GM12878 (cell line): ENCODE results near the gene AFMID. TPM values are rescaled to one million over a fixed set of nuclear protein-coding genes. Genes with fewer than 3 reads are reported as not detected.

Experiments used
- ATF7 ChIP-seq: fragments of 450-650 bp; IDR thresholded peaks from 2 replicates; pipeline ENCODE4 v1.6.1; 2016; ENCODE audit warnings: low read depth, mild to moderate bottlenecking
- BHLHE40 ChIP-seq, 2 experiments: fragments of 450-650 bp in 1 of 2; IDR thresholded peaks; 2 replicates each; pipeline ENCODE4 v1.6.1; 2011 to 2017; ENCODE audit warnings: low read depth in 2 of 2, borderline replicate concordance in 1 of 2, improper control_type of control experiment in 1 of 2, low read length in 1 of 2, mild to moderate bottlenecking in 1 of 2
- CBFB ChIP-seq: IDR thresholded peaks from 2 replicates; pipeline ENCODE4 v1.6.1; 2016; ENCODE audit warnings: antibody characterized with exemption, low read depth
- DPF2 ChIP-seq: fragments of 450-650 bp; IDR thresholded peaks from 2 replicates; pipeline ENCODE4 v1.6.1; 2017; ENCODE audit warnings: mild to moderate bottlenecking
- ETV6 ChIP-seq, 2 experiments: fragments of 450-650 bp in 1 of 2; IDR thresholded peaks in 1 of 2; conservative IDR thresholded peaks in 1 of 2; 2 replicates each; pipeline ENCODE4 v1.6.1; 2014; ENCODE audit warnings: antibody characterized with exemption in 1 of 2, borderline replicate concordance in 1 of 2, low read depth in 1 of 2, mild to moderate bottlenecking in 1 of 2, moderate library complexity in 1 of 2
- FOXK2 ChIP-seq: fragments of 450-650 bp; IDR thresholded peaks from 2 replicates; pipeline ENCODE4 v1.6.1; 2017; ENCODE audit warnings: mild to moderate bottlenecking, moderate library complexity
- HCFC1 ChIP-seq: fragments of 150-350 bp; IDR thresholded peaks from 2 replicates; pipeline ENCODE4 v1.6.1; 2014; ENCODE audit warnings: low read length
- HSF1 ChIP-seq: fragments of 150-350 bp; IDR thresholded peaks from 2 replicates; pipeline ENCODE4 v1.6.1; 2014; ENCODE audit warnings: mild to moderate bottlenecking, low read depth, low read length
- LARP7 ChIP-seq: fragments of 450-650 bp; IDR thresholded peaks from 2 replicates; pipeline ENCODE4 v1.6.1; 2017; ENCODE audit warnings: mild to moderate bottlenecking
- MEF2A ChIP-seq: IDR thresholded peaks from 2 replicates; pipeline ENCODE4 v1.6.1; 2011; ENCODE audit warnings: low read depth, mild to moderate bottlenecking, low read length, moderate library complexity; ENCODE audit not compliant: insufficient read depth
- MTA3 ChIP-seq: IDR thresholded peaks from 2 replicates; pipeline ENCODE4 v1.6.1; 2012; ENCODE audit warnings: low read length, inconsistent platforms, borderline replicate concordance
- NFIC ChIP-seq: IDR thresholded peaks from 2 replicates; pipeline ENCODE4 v1.6.1; 2012; ENCODE audit warnings: low read depth, mild to moderate bottlenecking, inconsistent platforms, low read length, moderate library complexity
- PBX3 ChIP-seq: IDR thresholded peaks from 2 replicates; pipeline ENCODE4 v1.6.1; 2011; ENCODE audit warnings: mild to moderate bottlenecking, low read depth, low read length, moderate library complexity; ENCODE audit not compliant: insufficient replicate concordance
- POLR2AphosphoS5 ChIP-seq: IDR thresholded peaks from 2 replicates; pipeline ENCODE4 v1.6.1; 2011; ENCODE audit warnings: mild to moderate bottlenecking, low read length, inconsistent platforms
- RAD51 ChIP-seq: fragments of 450-650 bp; IDR thresholded peaks from 2 replicates; pipeline ENCODE4 v1.6.1; 2016; ENCODE audit warnings: moderate library complexity, mild to moderate bottlenecking, inconsistent platforms
- SMARCA5 ChIP-seq: fragments of 450-650 bp; IDR thresholded peaks from 2 replicates; pipeline ENCODE4 v1.6.1; 2017; ENCODE audit warnings: mild to moderate bottlenecking
- SREBF2 ChIP-seq: IDR thresholded peaks from 2 replicates; pipeline ENCODE4 v1.6.1; 2012; ENCODE audit warnings: mild to moderate bottlenecking, low read length
- SRF ChIP-seq, 2 experiments: IDR thresholded peaks; 2 replicates each; pipeline ENCODE4 v1.6.1; 2011; ENCODE audit warnings: low read depth in 2 of 2, low read length in 2 of 2, mild to moderate bottlenecking in 1 of 2, moderate library complexity in 1 of 2
- TARDBP ChIP-seq: IDR thresholded peaks from 2 replicates; pipeline ENCODE4 v1.6.1; 2016; ENCODE audit warnings: borderline replicate concordance
- ZNF207 ChIP-seq: fragments of 450-650 bp; IDR thresholded peaks from 2 replicates; pipeline ENCODE4 v1.6.1; 2014; ENCODE audit warnings: antibody characterized with exemption, mild to moderate bottlenecking, borderline replicate concordance
- ZNF274 ChIP-seq: IDR thresholded peaks from one replicate; pipeline ENCODE4 v1.8.0; 2011; ENCODE audit not compliant: insufficient read length, insufficient read depth
- ZNF622 ChIP-seq: fragments of 450-650 bp; IDR thresholded peaks from 2 replicates; pipeline ENCODE4 v1.6.1; 2017; ENCODE audit warnings: mild to moderate bottlenecking, inconsistent platforms
- ZSCAN29 ChIP-seq: fragments of 450-650 bp; IDR thresholded peaks from 2 replicates; pipeline ENCODE4 v1.6.1; 2017; ENCODE audit warnings: mild to moderate bottlenecking, moderate library complexity
- ZZZ3 ChIP-seq: IDR thresholded peaks from 2 replicates; pipeline ENCODE4 v1.6.1; 2011; ENCODE audit warnings: low read depth; ENCODE audit not compliant: control insufficient read depth, insufficient read length
- polyA plus RNA-seq, 11 experiments: library from polyadenylated mRNA; depleted of rRNA in 4 of 11; unstranded in 6 of 11; stranded (reverse) in 5 of 11; fragments of >200 nt; fragmentation: Nextera tagmentation in 4 of 11; fragmentation: Illumina TruSeq in 1 of 11; extraction: Ambion mirVana in 4 of 11; extraction: Trizol in 1 of 11; gene quantifications; 1 replicate in 1 of 11; 2 replicates in 10 of 11; pipeline versions ENCODE4 v1.2.1 to v1.2.3, GENCODE V29; 2011 to 2016; ENCODE audit warnings: inconsistent platforms in 2 of 11, missing spikeins in 2 of 11, low read depth in 1 of 11
- total RNA-seq, 4 experiments: library from RNA; depleted of rRNA in 3 of 4; stranded (reverse); fragments of >200 nt in 3 of 4; fragmentation: Illumina TruSeq in 1 of 4; extraction: Trizol in 1 of 4; gene quantifications; 2 replicates each; pipeline versions ENCODE4 v1.2.1 to v1.2.3, GENCODE V29; 2013 to 2021
- TF ChIP-seq, protein P1 (sequence below): fragments of 150-350 bp; IDR thresholded peaks from 2 replicates; pipeline ENCODE4 v1.6.1; 2016; ENCODE audit warnings: low read depth, low read length

AFMID gene
- total and polyA plus RNA-seq, 10 of the 15 experiments (the other 5 are each of a cell fraction or from before 2014, with no cell fraction given): 36.1 to 98.8 (median 51.6) TPM

DNA sequence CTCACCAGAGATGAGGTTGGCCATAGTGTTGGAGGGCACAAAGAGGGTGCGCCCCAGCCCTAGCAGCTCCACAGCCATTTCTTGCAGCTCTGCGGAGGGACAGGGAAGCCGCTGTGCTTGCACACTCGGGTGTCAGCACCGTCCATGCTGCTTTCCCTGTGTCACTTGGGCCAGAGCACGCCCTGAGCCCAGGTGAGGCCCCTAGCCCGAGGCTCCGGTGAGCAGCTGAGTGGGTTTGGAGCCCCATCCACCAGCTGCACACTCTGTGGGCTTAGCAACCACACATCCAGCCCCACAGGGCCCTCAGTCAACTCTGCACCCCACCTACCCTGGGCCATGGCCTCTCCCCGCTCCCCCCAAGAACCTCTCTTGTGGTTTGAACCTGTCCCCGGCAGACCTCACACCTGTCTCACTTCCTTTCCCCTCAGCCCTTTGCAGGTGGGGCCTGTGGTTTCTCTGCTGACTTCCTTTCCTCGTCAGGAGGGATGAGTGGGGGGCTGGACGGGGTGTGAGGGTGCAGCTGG is 65.0 kb downstream of the AFMID start (continued):
- TF ChIP-seq, protein P1, sequence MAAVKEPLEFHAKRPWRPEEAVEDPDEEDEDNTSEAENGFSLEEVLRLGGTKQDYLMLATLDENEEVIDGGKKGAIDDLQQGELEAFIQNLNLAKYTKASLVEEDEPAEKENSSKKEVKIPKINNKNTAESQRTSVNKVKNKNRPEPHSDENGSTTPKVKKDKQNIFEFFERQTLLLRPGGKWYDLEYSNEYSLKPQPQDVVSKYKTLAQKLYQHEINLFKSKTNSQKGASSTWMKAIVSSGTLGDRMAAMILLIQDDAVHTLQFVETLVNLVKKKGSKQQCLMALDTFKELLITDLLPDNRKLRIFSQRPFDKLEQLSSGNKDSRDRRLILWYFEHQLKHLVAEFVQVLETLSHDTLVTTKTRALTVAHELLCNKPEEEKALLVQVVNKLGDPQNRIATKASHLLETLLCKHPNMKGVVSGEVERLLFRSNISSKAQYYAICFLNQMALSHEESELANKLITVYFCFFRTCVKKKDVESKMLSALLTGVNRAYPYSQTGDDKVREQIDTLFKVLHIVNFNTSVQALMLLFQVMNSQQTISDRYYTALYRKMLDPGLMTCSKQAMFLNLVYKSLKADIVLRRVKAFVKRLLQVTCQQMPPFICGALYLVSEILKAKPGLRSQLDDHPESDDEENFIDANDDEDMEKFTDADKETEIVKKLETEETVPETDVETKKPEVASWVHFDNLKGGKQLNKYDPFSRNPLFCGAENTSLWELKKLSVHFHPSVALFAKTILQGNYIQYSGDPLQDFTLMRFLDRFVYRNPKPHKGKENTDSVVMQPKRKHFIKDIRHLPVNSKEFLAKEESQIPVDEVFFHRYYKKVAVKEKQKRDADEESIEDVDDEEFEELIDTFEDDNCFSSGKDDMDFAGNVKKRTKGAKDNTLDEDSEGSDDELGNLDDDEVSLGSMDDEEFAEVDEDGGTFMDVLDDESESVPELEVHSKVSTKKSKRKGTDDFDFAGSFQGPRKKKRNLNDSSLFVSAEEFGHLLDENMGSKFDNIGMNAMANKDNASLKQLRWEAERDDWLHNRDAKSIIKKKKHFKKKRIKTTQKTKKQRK: no peak
- TF ChIP-seq POLR2AphosphoS5 (no peak), TARDBP (no peak), SMARCA5 (peak; percentile 31; the same call in 1 of the 2 replicates), ZSCAN29 (no peak), ATF7 (peak; percentile 57; the same call in 1 of the 2 replicates), DPF2 (peak; percentile 52; the same call in 1 of the 2 replicates), MTA3 (no peak), RAD51 (no peak), SREBF2 (no peak), ZNF207 (no peak), ZNF622 (no peak), SRF (IDR thresholded peaks at IDR 0.05; ENCODE audit: low read depth in 2 of 2, low read length in 2 of 2) (no peak), PBX3 (no peak), HSF1 (no peak), ZNF274 (no peak), HCFC1 (no peak), ZZZ3 (no peak), NFIC (no peak), CBFB (peak; percentile 47; the same call in 1 of the 2 replicates), LARP7 (0 out of 2 replicates have a peak, but pooled peaks have one; percentile 24), BHLHE40 (IDR thresholded peaks at IDR 0.05; ENCODE audit: borderline replicate concordance in 1 of 2, low read depth in 2 of 2, low read length in 1 of 2) (peak; percentile 64 to 69; a peak in 2 of 4 replicates), MEF2A (no peak), ETV6 (conservative IDR thresholded peaks at IDR 0.05 in 1 of 2, IDR thresholded peaks at IDR 0.05 in 1 of 2; ENCODE audit: borderline replicate concordance in 1 of 2, low read depth in 1 of 2) (no peak), FOXK2 (no peak)
